IPS-18c (cell line): ENCODE results near the gene ARRB1.

Source experiments
- H3K4me3 ChIP-seq: 2 replicates; pipeline ENCODE4 v1.7.0; 2013; ENCODE audit warnings: low read depth, mild to moderate bottlenecking, low read length, moderate library complexity; ENCODE audit not compliant: insufficient read depth
- H3K9me3 ChIP-seq: one replicate; pipeline ENCODE4 v1.6.1; 2013; ENCODE audit warnings: mild to moderate bottlenecking, low read length, moderate library complexity; ENCODE audit not compliant: control insufficient read depth, insufficient read depth

The ARRB1 gene

GRCh38 chr11:75262436-75262835, 89.0 kb downstream of the ARRB1 start:
- no peak overlapping the region for H3K4me3 ChIP-seq
- peaks cover 4% of the 10 kb centered on the region for H3K9me3 ChIP-seq

GRCh38 chr11:75261902-75262361, 89.5 kb downstream of the ARRB1 start:
- no peak overlapping the region for H3K4me3 ChIP-seq
- peaks cover 2% of the 10 kb centered on the region for H3K9me3 ChIP-seq

- H3K4me3 ChIP-seq: no peak overlapping the region
These were observed 90.9 kb downstream of the ARRB1 start for GRCh38 chr11:75260396-75261170.

GRCh38 chr11:75254326-75254725, 97.1 kb downstream of the ARRB1 start:
- H3K4me3 ChIP-seq: no peak overlapping the region
- no peaks in the 10 kb centered on the region for H3K9me3 ChIP-seq

More at GRCh38 chr11:75260396-75261170, 90.9 kb downstream of the ARRB1 start:
- H3K9me3 ChIP-seq: peaks cover 2% of the 10 kb centered on the region

GRCh38 chr11:75249704-75250103, 101.8 kb downstream of the ARRB1 start:
- H3K4me3 ChIP-seq: no peak overlapping the region
- H3K9me3 ChIP-seq: no peaks in the 10 kb centered on the region

- H3K9me3 ChIP-seq: no peaks in the 10 kb centered on the region
- no peak overlapping the region for H3K4me3 ChIP-seq
These were observed 102.6 kb downstream of the ARRB1 start for GRCh38 chr11:75248924-75249256.

GRCh38 chr11:75246671-75247350, 104.7 kb downstream of the ARRB1 start:
- H3K9me3 ChIP-seq: peaks cover 1% of the 10 kb centered on the region
- H3K4me3 ChIP-seq: no peak overlapping the region

- Histone ChIP-seq H3K9me3 (peaks cover 3% of the 10 kb centered on the region), H3K4me3 (no peak overlapping the region)
These were observed 105.3 kb downstream of the ARRB1 start for GRCh38 chr11:75246006-75246670.

GRCh38 chr11:75245356-75246005, 106.0 kb downstream of the ARRB1 start:
- peaks cover 3% of the 10 kb centered on the region for H3K9me3 ChIP-seq
- no peak overlapping the region for H3K4me3 ChIP-seq

- Histone ChIP-seq H3K9me3 (peaks cover 3% of the 10 kb centered on the region), H3K4me3 (no peak overlapping the region)
These were observed 107.2 kb downstream of the ARRB1 start for GRCh38 chr11:75244052-75244814.

- Histone ChIP-seq H3K4me3 (no peak overlapping the region), H3K9me3 (peaks cover 3% of the 10 kb centered on the region)
These were observed 108.5 kb downstream of the ARRB1 start for GRCh38 chr11:75242722-75243600.

- H3K9me3 ChIP-seq: peaks cover 3% of the 10 kb centered on the region
- H3K4me3 ChIP-seq: peak overlapping the region; percentile 59
These were observed 109.4 kb downstream of the ARRB1 start for GRCh38 chr11:75241906-75242644.

- H3K4me3 ChIP-seq: peak overlapping the region; percentile 59
- peaks cover 3% of the 10 kb centered on the region for H3K9me3 ChIP-seq
These were observed 110.2 kb downstream of the ARRB1 start for GRCh38 chr11:75241036-75241905.

- H3K9me3 ChIP-seq: peaks cover 3% of the 10 kb centered on the region
- peak within 1 kb of the TSS; percentile 59 for H3K4me3 ChIP-seq
These were observed 111.0 kb downstream of the ARRB1 start, which contains the start of gene TPBGL for GRCh38 chr11:75240311-75241035. Gene TPBGL (plus strand): TSS chr11:75240774. CDS start chr11:75241050, 276 bp downstream.
